HG02938 (cell line): Measurements from ENCODE around the gene C20orf173.
A peak's percentile ranks its signal among the peaks of the same experiment; 100 is the strongest.
"Not testable (repeated sequence)": the region's sequence is repeated elsewhere in the genome, so short reads cannot be mapped to it uniquely, and the experiment has no call there.

Experiments used
- ATAC-seq: cut with Tn5 transposase; IDR thresholded peaks from one replicate; pipeline ENCODE4 v1.9.1; 2021; ENCODE audit warnings: mild to moderate bottlenecking, moderate library complexity; ENCODE audit not compliant: unreplicated experiment

C20orf173 gene

DNA sequence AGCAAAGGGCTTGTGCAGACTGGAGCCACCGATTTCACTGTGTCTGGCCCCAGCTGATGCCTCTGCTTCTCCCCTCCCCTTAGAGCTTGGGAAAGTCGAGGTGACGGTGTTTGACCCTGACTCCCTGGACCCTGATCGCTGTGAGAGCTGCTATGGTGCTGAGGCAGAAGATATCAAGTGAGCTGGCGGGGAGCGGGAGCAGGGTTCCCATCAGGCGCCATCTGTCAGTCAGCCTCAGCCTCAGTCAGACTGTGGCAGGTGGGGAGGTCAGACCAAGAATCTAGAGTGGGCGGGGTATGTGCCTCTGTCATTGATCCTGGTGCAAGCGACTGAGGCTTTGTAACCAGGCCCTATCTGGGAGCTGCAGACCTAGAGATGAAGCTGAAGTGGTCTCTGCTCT is 17.9 kb upstream of the C20orf173 start:
- no peak for ATAC-seq

GRCh38 chr20:35546127-35546526 is 16.7 kb upstream of the C20orf173 start:
- no peak for ATAC-seq

DNA sequence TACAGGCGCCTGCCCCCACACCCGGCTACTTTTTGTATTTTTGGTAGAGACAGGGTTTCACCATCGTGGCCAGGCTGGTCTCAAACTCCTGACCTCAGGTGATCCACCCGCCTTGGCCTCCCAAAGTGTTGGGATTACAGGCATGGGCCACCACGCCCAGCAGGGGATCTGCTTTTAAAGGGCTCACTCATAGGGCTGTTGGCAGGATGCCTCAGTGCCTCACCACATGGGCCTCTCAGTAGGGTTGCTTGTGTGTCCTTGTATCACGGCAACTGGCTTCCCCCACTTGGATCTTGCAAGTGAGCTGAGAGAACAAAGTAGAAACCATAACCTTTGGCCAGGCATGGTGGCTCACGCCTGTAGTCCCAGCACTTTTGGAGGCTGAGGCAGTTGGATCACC is 15.5 kb upstream of the C20orf173 start:
- not testable (repeated sequence) for ATAC-seq

- no peak for ATAC-seq
These were observed 15.0 kb upstream of the C20orf173 start for GRCh38 chr20:35544436-35544835.

DNA sequence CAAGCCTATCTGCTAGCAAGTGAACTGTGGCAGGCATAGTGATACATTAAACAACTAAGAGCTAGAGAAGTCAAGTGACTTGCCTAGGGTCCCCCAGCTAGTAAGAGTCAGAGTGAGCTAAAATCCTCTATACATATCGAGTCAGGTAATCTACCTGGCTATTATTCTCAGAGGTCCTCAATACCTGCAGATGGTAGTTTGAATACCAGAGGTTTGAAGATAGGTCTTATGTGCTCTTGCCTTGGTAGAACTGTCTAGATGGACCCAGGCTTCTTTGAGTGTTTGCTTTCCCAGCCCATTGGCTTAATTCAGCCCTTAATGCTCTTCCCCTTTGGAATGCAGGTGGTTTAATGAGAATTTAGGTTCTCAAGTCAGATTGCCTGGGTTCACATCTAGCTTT is 13.5 kb upstream of the C20orf173 start:
- no peak for ATAC-seq

- peak; percentile 79 for ATAC-seq
These were observed 12.6 kb upstream of the C20orf173 start, which contains the start of gene ERGIC3 for GRCh38 chr20:35541783-35542662. Gene ERGIC3, plus strand, starts transcription at chr20:35542078. Its CDS starts 20 bp downstream, at chr20:35542098.

GRCh38 chr20:35541118-35541782 is 11.8 kb upstream of the C20orf173 start:
- ATAC-seq: no peak

- ATAC-seq: peak; percentile 68
These were observed 10.3 kb upstream of the C20orf173 start for GRCh38 chr20:35539756-35540212.

GRCh38 chr20:35527122-35527769 is 2.2 kb downstream of the C20orf173 start:
- no peak for ATAC-seq

DNA sequence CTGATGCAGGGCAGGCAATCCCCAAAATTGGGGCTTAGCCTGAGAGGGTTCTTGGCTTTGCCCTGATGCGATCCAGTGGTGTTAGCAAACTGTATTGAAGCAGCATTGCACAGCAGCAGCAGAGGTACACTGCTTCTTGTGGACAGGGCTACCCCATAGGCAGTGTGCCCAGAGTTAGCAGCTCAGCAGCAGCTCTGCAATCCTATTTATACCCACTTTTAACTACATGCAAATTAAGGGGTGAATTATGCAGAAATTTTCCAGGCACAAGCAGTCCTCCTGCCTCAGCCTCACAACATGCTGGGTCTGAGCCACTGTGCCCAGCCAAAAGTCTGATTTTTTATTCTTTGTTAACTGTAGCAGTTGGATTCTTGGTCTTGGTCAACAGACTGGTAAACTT is 3.8 kb downstream of the C20orf173 start:
- ATAC-seq: no peak

DNA sequence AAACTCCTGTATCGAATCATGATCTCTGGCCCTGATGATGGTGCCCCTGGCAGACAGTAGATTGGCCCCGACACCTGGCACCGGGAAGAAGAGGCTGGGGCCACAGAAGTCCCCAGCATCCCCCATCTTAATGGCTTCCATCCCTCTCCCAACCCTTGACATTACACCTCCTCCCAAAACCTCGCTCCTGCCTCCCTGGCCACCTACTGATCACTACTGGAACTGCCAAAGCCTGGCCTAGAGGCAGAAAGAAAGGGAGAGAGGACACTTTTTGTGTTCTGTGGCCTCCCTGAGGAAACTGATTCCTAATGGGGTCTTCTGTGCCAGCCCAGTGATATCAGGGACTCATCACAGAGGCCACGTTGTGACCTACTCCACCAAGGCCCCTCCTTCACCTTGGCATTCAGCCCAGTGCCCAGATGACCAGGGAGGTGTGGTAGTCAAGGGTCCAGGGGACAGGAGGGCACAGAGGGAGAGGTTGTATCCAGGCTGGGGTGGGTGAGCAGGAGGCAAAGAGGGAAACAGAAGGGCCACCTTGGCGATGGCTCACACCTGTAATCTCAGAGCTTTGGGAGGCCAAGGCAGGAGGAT is 6.1 kb downstream of the C20orf173 start:
- no peak for ATAC-seq

DNA sequence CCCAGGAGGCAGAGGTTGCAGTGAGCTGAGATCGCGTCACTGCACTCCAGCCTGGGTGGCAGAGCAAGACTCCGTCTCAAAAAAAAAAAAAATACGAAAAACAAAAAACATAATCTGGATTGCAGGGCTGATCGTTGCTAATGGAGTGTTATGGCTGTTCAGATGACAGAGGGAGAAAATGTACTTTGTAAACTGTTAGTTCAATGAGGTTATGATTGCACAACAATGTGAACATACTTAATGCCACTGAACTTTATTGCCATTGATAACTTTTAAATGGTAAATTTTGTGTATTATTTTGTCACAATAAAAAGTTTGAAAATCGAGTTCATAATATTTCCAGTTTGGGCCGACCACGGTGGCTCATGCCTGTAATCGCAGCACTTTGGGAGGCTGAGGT is 10.5 kb downstream of the C20orf173 start:
- no peak for ATAC-seq

- not testable (repeated sequence) for ATAC-seq
These were observed 11.7 kb downstream of the C20orf173 start for GRCh38 chr20:35517767-35518166.

DNA sequence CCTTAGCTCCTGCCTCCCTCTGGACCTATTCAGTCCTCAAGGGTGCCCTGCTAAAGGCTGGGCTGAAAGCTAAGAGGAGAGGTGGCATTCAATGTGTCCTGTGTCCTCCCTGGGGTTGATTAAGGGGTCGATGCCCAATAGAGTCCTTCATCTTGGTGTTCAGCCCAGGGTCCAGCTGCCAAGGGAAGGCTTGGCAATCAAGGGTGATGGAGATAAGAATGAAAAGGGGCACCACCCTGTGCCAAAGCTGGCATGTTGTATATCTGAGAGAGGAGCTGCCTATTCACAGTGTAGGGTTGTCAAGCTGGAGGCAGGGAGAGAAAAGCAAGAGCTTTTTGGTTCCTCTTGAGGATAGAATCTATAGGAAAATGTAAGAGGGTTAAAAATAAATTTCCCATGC is 12.3 kb downstream of the C20orf173 start:
- no peak for ATAC-seq

GRCh38 chr20:35515949-35516645 is 13.4 kb downstream of the C20orf173 start:
- ATAC-seq: no peak

DNA sequence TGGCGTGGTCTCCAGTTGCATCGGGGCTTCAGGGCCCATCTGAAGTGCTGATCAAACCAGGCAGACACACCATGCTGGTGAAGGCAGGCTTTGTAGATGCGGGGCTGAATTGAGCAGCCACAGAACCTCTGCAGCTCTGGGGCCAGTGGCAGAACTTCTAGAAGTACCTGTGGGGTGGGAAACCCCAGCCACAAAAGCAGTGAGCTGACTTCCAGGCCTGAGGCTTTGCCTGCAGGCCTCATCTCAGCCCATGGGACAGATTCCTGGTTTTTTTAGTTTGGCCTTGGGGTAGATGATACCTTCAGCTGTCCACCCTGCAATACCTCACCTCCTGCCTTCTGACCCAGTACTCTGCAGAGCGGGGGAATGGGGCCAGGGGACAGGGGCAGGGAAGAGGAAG is 14.1 kb downstream of the C20orf173 start:
- ATAC-seq: no peak

DNA sequence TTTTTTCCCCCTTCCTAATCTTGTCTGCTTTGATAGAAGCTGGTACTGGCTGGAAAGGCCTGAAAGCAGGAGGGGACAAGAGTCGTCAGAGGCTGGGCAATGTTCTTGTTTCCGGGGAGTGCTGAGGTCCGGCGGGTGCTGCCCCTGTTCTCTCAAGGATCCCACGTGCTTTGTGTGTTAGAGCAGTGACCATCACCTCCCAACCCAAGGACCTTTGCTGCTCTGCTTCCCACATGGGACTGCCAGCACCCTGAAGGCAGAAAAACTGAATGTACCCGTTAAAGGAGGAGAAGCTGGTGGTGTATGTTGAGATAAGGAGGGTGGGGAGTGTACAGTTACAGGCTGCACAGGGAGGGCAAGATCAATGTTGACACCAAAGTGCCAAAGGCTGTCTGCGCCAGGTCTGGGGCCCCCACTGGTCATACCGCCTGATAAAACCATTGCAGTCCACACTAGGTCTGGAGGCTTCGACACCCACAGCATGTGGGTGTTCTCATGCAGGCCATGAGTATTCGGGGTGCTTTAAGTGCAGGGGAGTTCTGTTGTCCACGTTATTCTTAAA is 15.0 kb downstream of the C20orf173 start:
- no peak for ATAC-seq

GRCh38 chr20:35511814-35512420 is 17.5 kb downstream of the C20orf173 start:
- ATAC-seq: no peak

DNA sequence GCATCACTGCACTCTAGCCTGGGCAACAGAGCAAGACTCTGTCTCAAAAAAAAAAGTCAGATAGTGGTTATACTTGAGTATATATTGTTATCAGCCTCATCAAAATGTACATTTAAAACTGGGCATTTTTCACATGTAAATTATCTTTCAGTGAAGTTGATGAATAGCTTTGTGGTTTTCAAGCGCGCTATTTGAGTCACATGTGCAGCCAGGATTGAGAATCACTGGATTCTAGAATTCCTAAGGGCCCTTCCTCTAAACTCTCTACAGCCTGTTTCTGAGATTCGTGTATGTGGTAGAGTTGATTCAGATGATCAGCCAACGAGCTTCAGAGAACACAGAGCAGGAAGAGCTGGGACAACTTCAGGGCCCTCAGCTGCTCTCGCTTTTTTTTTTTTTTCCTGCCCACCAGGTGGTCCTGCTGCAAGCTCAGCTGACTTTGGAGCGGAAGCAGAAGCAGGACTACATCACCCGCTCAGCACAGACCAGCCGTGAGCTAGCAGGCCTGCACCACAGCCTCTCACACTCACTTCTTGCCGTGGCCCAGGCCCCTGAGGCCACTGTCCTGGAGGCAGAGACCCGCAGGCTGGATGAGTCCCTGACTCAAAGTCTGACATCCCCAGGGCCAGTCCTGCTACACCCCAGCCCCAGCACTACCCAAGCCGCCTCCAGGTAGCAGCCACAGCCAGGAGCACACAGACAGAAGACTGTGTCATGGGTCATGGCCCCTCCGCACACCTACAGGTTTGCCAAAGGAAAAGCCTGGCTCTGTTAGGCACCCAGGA is 18.3 kb downstream of the C20orf173 start:
- ATAC-seq: no peak
